CD14-positive monocyte (primary cell): ENCODE data around the gene ZNF385B. TPM values are rescaled to one million over a fixed set of nuclear protein-coding genes. Genes with fewer than 3 reads are reported as not detected.

Experiments
- DNase-seq, 3 donors: peaks; one replicate each; pipeline ENCODE4 v3.0.0-alpha.2; 2011 to 2022
- H2AFZ ChIP-seq: 2 replicates; pipeline ENCODE4 v1.6.0; 2012; ENCODE audit warnings: mild to moderate bottlenecking, low read depth, low read length, inconsistent platforms; ENCODE audit not compliant: insufficient read depth, poor library complexity, severe bottlenecking
- H3K27ac ChIP-seq, 2 donors: 1 replicate in 1 of 2; 2 replicates in 1 of 2; pipeline ENCODE4 v1.5.1; 2012 to 2013; ENCODE audit warnings: low read length in 2 of 2, control low read depth in 1 of 2, inconsistent platforms in 1 of 2, low read depth in 1 of 2, mild to moderate bottlenecking in 1 of 2
- H3K27me3 ChIP-seq, 2 donors: one replicate each; pipeline versions ENCODE4 v1.6.0 to v1.6.1; 2011 to 2013; ENCODE audit warnings: low read length in 2 of 2; ENCODE audit not compliant: control insufficient read depth in 2 of 2, insufficient read depth in 2 of 2
- H3K36me3 ChIP-seq, 2 donors: replicated peaks in 1 of 2; 1 replicate in 1 of 2; 2 replicates in 1 of 2; pipeline versions ENCODE4 v1.5.1 to v1.6.1; 2012 to 2013; ENCODE audit warnings: low read length in 2 of 2, control low read depth in 1 of 2, inconsistent platforms in 1 of 2, mild to moderate bottlenecking in 1 of 2; ENCODE audit not compliant: insufficient read depth in 2 of 2, control insufficient read depth in 1 of 2
- H3K4me1 ChIP-seq, 2 donors: 1 replicate in 1 of 2; 2 replicates in 1 of 2; pipeline versions ENCODE4 v1.5.1 to v1.6.1; 2012 to 2013; ENCODE audit warnings: low read length in 2 of 2, control low read depth in 1 of 2, inconsistent platforms in 1 of 2, mild to moderate bottlenecking in 1 of 2, moderate library complexity in 1 of 2; ENCODE audit not compliant: insufficient read depth in 2 of 2, control insufficient read depth in 1 of 2
- H3K4me2 ChIP-seq: replicated peaks from 2 replicates; pipeline ENCODE3; 2012; ENCODE audit warnings: low read length, moderate library complexity, mild to moderate bottlenecking; ENCODE audit not compliant: poor library complexity, severe bottlenecking; ENCODE audit errors: extremely low read depth
- H3K4me3 ChIP-seq, 3 experiments: fragments of 200-600 bp in 1 of 3; sonication (generic) in 1 of 3; replicated peaks in 1 of 3; 1 replicate in 2 of 3; 2 replicates in 1 of 3; pipeline ENCODE4 v1.5.1; 2011 to 2013; ENCODE audit warnings: low read length in 3 of 3, mild to moderate bottlenecking in 3 of 3, control low read depth in 2 of 3, low read depth in 2 of 3, inconsistent platforms in 1 of 3, moderate library complexity in 1 of 3
- H3K79me2 ChIP-seq: 2 replicates; pipeline ENCODE4 v1.6.0; 2012; ENCODE audit warnings: mild to moderate bottlenecking, control low read depth, inconsistent platforms, low read length, moderate library complexity; ENCODE audit not compliant: insufficient read depth
- H3K9ac ChIP-seq: 2 replicates; pipeline ENCODE4 v1.6.0; 2017; ENCODE audit warnings: low read length, mild to moderate bottlenecking; ENCODE audit not compliant: insufficient read depth, poor library complexity, severe bottlenecking
- H3K9me3 ChIP-seq, 2 donors: replicated peaks in 1 of 2; 1 replicate in 1 of 2; 2 replicates in 1 of 2; pipeline versions ENCODE4 v1.5.1 to v1.6.1; 2012 to 2013; ENCODE audit warnings: low read length in 2 of 2, control low read depth in 1 of 2; ENCODE audit not compliant: control insufficient read depth in 1 of 2, insufficient read depth in 1 of 2
- H4K20me1 ChIP-seq: 2 replicates; pipeline ENCODE4 v1.6.0; 2012; ENCODE audit warnings: mild to moderate bottlenecking, low read length, control low read depth, moderate library complexity; ENCODE audit not compliant: insufficient read depth
- H3K27ac Mint-ChIP-seq, 7 donors: one replicate each; pipeline ENCODE4 v1.8.0; 2020; ENCODE audit warnings: mild to moderate bottlenecking in 7 of 7, mixed read lengths in 7 of 7, moderate library complexity in 6 of 7, inconsistent platforms in 2 of 7
- H3K27me3 Mint-ChIP-seq, 3 donors: one replicate each; pipeline ENCODE4 v1.8.0; 2021 to 2022; ENCODE audit warnings: low read depth in 3 of 3, mild to moderate bottlenecking in 3 of 3, mixed read lengths in 3 of 3, moderate library complexity in 3 of 3, inconsistent platforms in 1 of 3
- H3K36me3 Mint-ChIP-seq, 2 donors: one replicate each; pipeline ENCODE4 v1.8.0; 2020; ENCODE audit warnings: mixed read lengths in 2 of 2, inconsistent platforms in 1 of 2, mild to moderate bottlenecking in 1 of 2
- H3K4me1 Mint-ChIP-seq: one replicate; pipeline ENCODE4 v1.8.0; 2020; ENCODE audit warnings: mild to moderate bottlenecking, mixed read lengths
- H3K4me3 Mint-ChIP-seq, 2 donors: one replicate each; pipeline ENCODE4 v1.8.0; 2020; ENCODE audit warnings: mild to moderate bottlenecking in 2 of 2, mixed read lengths in 2 of 2, moderate library complexity in 1 of 2
- H3K9me3 Mint-ChIP-seq, 7 donors: one replicate each; pipeline ENCODE4 v1.8.0; 2020 to 2022; ENCODE audit warnings: mixed read lengths in 7 of 7, mild to moderate bottlenecking in 6 of 7, moderate library complexity in 6 of 7, inconsistent platforms in 2 of 7
- WGBS: methylation state at CpG from one replicate; pipeline ENCODE4 v1.1.5; 2013; ENCODE audit warnings: missing lambda C conversion rate; ENCODE audit not compliant: insufficient coverage; 5-methylcytosine and 5-hydroxymethylcytosine counted together
- intact Hi-C, 2 donors: fragments of 100-400 bp; cut with micrococcal nuclease; formaldehyde crosslinking; loops; one replicate each; pipeline versions ENCODE4 v1.15.0 to v1.15.1; 2023
- polyA plus RNA-seq, 3 donors: library from polyadenylated mRNA; depleted of rRNA in 1 of 3; unstranded in 2 of 3; stranded (reverse) in 1 of 3; fragments of 300-500 nt in 2 of 3; fragments of >200 nt in 1 of 3; fragmentation: Illumina TruSeq in 2 of 3; gene quantifications; 1 replicate in 2 of 3; 2 replicates in 1 of 3; pipeline ENCODE4 v1.2.3, GENCODE V29; 2012 to 2021
- TF ChIP-seq, protein P1 (sequence below): fragments of 200-600 bp; IDR thresholded peaks from one replicate; pipeline ENCODE4 v1.8.0; 2022; ENCODE audit warnings: antibody characterized with exemption, mild to moderate bottlenecking

The ZNF385B gene
- polyA plus RNA-seq, 3 donors = not detected

DNA sequence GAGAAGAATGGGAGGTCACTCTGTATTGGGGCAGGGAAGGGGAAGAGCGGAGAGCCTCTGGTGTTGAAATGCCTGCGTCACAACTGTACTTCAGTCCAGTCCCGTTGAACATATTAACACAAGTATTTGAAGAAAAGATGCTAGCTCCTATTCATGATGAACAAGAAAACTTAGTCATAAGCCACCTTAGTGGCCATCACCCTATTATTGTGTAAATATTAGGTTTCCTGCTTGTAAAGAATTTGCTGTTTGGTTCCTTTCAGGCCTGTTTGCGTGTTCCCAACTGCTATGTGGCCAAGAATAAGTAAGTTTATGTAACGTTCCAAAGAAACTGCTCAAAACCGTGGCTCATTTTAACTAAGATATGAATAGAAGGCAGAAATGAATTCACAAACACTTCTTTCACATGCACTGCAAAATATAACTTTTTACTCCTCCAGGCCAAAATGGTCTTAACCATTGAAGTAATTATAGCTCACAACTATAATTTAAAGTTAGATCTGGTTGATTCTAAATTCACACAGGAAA lies 204.3 kb downstream of the ZNF385B start:
- Histone ChIP-seq H3K9me3 (no peaks in the 10 kb centered on the region), H3K27me3 (no peaks in the 10 kb centered on the region), H3K27ac (no peak overlapping the region), H3K4me1 (no peaks in the 10 kb centered on the region), H3K4me2 (no peak overlapping the region), H2AFZ (no peak overlapping the region), H4K20me1 (no peaks in the 10 kb centered on the region), H3K36me3 (no peaks in the 10 kb centered on the region), H3K9ac (no peak overlapping the region), H3K79me2 (no peaks in the 10 kb centered on the region), H3K4me3 (no peak overlapping the region)
- intact Hi-C loops = no loop called here
- TF ChIP-seq, protein P1, sequence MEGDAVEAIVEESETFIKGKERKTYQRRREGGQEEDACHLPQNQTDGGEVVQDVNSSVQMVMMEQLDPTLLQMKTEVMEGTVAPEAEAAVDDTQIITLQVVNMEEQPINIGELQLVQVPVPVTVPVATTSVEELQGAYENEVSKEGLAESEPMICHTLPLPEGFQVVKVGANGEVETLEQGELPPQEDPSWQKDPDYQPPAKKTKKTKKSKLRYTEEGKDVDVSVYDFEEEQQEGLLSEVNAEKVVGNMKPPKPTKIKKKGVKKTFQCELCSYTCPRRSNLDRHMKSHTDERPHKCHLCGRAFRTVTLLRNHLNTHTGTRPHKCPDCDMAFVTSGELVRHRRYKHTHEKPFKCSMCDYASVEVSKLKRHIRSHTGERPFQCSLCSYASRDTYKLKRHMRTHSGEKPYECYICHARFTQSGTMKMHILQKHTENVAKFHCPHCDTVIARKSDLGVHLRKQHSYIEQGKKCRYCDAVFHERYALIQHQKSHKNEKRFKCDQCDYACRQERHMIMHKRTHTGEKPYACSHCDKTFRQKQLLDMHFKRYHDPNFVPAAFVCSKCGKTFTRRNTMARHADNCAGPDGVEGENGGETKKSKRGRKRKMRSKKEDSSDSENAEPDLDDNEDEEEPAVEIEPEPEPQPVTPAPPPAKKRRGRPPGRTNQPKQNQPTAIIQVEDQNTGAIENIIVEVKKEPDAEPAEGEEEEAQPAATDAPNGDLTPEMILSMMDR = no peak
- no peak for DNase-seq
- peaks cover 0 to 2% (median 0%) of the 10 kb centered on the region in 7 donors for H3K9me3 Mint-ChIP-seq
- H3K27ac Mint-ChIP-seq = no peak overlapping the region
- H3K27me3 Mint-ChIP-seq = peaks cover 0 to 1% (median 0%) of the 10 kb centered on the region in 3 donors
- WGBS = no CpG with 5 or more reads among the region's 6 CpGs
- H3K4me1 Mint-ChIP-seq = peaks cover 7% of the 10 kb centered on the region
- no peaks in the 10 kb centered on the region for H3K36me3 Mint-ChIP-seq
- H3K4me3 Mint-ChIP-seq = no peak overlapping the region

DNA sequence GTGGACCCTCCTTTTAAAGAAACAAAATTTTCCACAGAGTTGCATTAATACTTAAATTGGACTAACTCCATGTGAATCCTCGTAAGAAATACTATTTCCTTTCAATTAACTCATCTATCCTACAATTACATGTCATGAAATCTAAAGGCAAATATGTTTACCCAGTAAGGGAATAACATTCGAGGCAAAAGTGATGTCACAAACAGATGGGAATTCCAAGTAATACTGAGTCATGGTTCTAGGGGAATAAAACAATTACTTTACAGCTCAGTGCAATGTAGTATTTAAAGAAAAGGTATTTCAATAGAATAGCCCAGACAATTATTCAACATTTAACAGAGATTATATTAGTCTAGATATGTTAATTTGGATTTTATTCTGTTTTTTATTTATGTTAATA lies 205.8 kb downstream of the ZNF385B start:
- no peak overlapping the region for H3K4me3 ChIP-seq
- TF ChIP-seq, protein P1 = no peak
- no peak overlapping the region for H2AFZ ChIP-seq
- no peaks in the 10 kb centered on the region for H3K27me3 ChIP-seq
- no peak overlapping the region for H3K4me2 ChIP-seq
- no peak overlapping the region for H3K27ac ChIP-seq
- Mint-ChIP-seq H3K4me1 (no peaks in the 10 kb centered on the region), H3K4me3 (no peak overlapping the region), H3K36me3 (no peaks in the 10 kb centered on the region), H3K27ac (no peak overlapping the region), H3K9me3 (peaks cover 0 to 2% (median 0%) of the 10 kb centered on the region in 7 donors), H3K27me3 (no peaks in the 10 kb centered on the region)
- H3K79me2 ChIP-seq = no peaks in the 10 kb centered on the region
- no peak overlapping the region for H3K9ac ChIP-seq
- H4K20me1 ChIP-seq = no peaks in the 10 kb centered on the region
- no peaks in the 10 kb centered on the region for H3K9me3 ChIP-seq
- no CpG with 5 or more reads among the region's 2 CpGs for whole genome bisulfite sequencing
- no peaks in the 10 kb centered on the region for H3K36me3 ChIP-seq
- intact Hi-C loops = no loop called here
- H3K4me1 ChIP-seq = no peaks in the 10 kb centered on the region
- no peak for DNase-seq
